ENCODE data around the gene GBE1.

DNA sequence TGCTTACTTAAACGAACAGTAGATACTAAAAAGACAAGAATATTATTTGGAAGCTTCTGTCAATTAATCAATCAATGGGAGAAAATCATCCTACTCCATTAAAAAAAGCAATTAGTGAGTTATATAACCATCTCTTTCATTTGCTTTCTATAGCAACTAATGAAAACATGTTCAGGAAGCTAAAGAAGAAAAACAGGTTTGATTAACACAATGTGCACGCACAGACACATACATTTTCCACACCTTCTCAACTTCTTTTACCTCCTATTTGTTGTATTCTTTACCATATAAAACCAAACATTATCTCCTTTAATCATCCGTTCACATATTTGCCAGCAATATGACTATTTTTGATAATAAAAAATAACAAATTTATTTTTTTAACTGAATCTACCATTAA is 111.3 kb downstream of the GBE1 start:
- TF ChIP-seq, protein P1, sequence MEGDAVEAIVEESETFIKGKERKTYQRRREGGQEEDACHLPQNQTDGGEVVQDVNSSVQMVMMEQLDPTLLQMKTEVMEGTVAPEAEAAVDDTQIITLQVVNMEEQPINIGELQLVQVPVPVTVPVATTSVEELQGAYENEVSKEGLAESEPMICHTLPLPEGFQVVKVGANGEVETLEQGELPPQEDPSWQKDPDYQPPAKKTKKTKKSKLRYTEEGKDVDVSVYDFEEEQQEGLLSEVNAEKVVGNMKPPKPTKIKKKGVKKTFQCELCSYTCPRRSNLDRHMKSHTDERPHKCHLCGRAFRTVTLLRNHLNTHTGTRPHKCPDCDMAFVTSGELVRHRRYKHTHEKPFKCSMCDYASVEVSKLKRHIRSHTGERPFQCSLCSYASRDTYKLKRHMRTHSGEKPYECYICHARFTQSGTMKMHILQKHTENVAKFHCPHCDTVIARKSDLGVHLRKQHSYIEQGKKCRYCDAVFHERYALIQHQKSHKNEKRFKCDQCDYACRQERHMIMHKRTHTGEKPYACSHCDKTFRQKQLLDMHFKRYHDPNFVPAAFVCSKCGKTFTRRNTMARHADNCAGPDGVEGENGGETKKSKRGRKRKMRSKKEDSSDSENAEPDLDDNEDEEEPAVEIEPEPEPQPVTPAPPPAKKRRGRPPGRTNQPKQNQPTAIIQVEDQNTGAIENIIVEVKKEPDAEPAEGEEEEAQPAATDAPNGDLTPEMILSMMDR (tag by site-specific recombination; IDR thresholded peaks at IDR 0.05): no peak
- TF ChIP-seq, protein P2, sequence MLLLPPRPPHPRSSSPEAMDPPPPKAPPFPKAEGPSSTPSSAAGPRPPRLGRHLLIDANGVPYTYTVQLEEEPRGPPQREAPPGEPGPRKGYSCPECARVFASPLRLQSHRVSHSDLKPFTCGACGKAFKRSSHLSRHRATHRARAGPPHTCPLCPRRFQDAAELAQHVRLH (tag by site-specific recombination; IDR thresholded peaks at IDR 0.05): no peak
- no peak for TF ChIP-seq OSR2 (tag by site-specific recombination; IDR thresholded peaks at IDR 0.05)
- TF ChIP-seq ZNF24 (tag by site-specific recombination; IDR thresholded peaks at IDR 0.05): no peak
- no peak for TF ChIP-seq ZNF747 (tag by site-specific recombination; IDR thresholded peaks at IDR 0.05)
- TF ChIP-seq, protein P3, sequence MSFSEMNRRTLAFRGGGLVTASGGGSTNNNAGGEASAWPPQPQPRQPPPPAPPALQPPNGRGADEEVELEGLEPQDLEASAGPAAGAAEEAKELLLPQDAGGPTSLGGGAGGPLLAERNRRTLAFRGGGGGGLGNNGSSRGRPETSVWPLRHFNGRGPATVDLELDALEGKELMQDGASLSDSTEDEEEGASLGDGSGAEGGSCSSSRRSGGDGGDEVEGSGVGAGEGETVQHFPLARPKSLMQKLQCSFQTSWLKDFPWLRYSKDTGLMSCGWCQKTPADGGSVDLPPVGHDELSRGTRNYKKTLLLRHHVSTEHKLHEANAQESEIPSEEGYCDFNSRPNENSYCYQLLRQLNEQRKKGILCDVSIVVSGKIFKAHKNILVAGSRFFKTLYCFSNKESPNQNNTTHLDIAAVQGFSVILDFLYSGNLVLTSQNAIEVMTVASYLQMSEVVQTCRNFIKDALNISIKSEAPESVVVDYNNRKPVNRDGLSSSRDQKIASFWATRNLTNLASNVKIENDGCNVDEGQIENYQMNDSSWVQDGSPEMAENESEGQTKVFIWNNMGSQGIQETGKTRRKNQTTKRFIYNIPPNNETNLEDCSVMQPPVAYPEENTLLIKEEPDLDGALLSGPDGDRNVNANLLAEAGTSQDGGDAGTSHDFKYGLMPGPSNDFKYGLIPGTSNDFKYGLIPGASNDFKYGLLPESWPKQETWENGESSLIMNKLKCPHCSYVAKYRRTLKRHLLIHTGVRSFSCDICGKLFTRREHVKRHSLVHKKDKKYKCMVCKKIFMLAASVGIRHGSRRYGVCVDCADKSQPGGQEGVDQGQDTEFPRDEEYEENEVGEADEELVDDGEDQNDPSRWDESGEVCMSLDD (tag by site-specific recombination; IDR thresholded peaks at IDR 0.05): no peak
- TF ChIP-seq ZNF768 (tag by site-specific recombination; IDR thresholded peaks at IDR 0.05): no peak
- no peak for TF ChIP-seq ZNF776 (tag by site-specific recombination; IDR thresholded peaks at IDR 0.05; ENCODE audit: borderline replicate concordance)
- TF ChIP-seq ZNF146 (tag by site-specific recombination; IDR thresholded peaks at IDR 0.05): no peak
- no peak for TF ChIP-seq ZNF169 (tag by site-specific recombination; IDR thresholded peaks at IDR 0.05)
- TF ChIP-seq ZNF792 (tag by site-specific recombination; IDR thresholded peaks at IDR 0.05): no peak
